Measurements from ENCODE around the gene PHF5A.
A peak's percentile ranks its signal among the peaks of the same experiment; 100 is the strongest.

PHF5A gene

DNA sequence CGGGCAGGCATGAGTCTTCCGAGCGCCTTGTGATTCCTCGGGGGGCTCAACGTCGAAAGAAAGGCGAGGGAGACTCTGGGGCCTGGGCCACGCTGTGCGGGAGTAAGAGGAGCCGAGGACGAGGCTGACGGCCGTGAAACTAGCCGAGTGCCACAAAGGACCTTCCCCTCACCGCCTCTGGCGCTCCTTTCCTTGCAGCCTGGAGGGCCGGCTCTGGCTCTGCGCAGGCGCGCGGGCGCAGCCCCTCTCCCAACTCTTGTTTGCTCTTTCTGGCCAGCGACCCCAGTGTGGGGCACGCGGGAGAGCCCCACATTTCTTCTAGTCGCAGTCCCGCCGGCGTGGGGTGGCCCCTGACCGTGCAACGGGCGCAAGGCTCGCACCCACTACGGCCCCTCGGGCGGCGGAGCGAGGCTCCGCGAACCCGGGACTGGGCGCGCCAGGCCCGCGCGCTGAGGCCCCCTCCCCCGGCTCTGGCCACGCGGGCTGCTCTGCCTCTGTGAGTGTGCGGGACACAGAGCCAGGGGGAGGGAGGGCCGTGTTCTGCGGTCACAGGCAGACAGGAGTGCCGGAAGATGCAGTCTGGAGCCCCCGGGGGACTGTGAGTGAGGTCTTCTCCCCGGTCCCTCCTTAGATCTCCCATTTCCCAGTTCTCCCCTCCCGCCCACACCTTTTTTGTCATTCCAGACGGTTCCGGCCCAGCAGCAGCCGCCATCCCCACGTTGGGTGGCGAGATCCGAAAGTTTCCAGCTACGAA lies 20.9 kb downstream of the PHF5A start:
- in situ Hi-C loops (cut with HindIII; ENCODE audit: low sequenced_read_pairs) = no loop called here
- TF ChIP-seq CTCF (IDR thresholded peaks at IDR 0.05; ENCODE audit: low read depth, low read length) = no peak
- DNase-seq (ENCODE audit: low read depth, low spot score) = peak; percentile 68
- peak overlapping the region; percentile 99 for H3K4me3 ChIP-seq (ENCODE audit: low read depth, low read length)

- TF ChIP-seq CTCF (IDR thresholded peaks at IDR 0.05; ENCODE audit: low read depth, low read length) = no peak
- DNase-seq (ENCODE audit: low read depth, low spot score) = peak; percentile 96
- H3K4me3 ChIP-seq (ENCODE audit: low read depth, low read length) = peak within 1 kb of the TSS; percentile 99
- in situ Hi-C loops (cut with HindIII; ENCODE audit: low sequenced_read_pairs) = no loop called here
Observed at GRCh38 chr22:41446639-41447434, 21.7 kb downstream of the PHF5A start, which contains the start of gene TOB2. Gene TOB2, minus strand, starts transcription at chr22:41446801. Its CDS starts 9,456 bp downstream, at chr22:41437345.

GRCh38 chr22:41446057-41446501 lies 22.4 kb downstream of the PHF5A start:
- in situ Hi-C loops (cut with HindIII; ENCODE audit: low sequenced_read_pairs) = no loop called here

DNA sequence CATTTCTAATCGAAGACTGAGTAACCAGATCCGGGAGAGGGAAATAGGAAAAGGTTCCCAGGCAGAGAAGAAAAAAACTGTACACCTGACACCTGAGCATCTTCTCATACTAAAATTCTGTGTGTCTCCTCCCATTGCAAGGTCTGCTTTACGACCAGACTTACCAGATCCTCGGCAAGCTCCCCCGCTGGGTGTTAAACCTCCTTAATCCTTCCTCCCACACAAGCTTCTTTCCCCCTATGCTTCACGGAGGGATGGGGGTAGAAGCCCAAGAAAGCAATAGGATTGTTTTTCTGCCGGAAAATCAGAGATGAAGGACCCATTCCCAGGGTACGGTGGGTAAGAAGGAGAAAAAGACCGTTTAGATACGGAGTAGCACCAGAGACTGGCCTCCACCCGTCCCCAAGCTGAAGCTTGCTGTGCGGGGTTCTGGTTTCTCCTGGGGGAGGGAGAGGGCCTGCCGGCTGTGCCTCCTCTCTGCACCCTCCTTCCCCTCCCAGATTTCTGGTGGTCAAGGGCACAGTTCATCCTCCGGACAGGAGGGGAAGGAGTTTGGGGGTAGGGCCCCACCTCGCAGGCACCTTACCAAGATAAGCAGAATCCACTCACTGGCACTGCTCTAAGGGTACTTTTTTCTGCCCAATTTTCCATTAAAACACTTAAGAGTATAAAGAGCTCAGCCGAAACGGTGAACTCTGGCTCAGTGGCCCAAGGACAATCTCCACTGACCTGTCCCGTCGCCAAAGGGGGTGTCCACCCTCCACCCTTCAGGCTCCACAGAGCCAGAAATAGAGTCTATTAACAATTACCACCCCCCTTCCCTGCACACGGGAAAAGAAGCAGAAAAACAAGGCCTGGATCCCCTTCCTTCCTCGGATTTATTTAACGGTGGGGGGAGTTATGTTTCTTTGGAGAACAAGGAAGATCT lies 23.1 kb downstream of the PHF5A start:
- peak; percentile 24 for DNase-seq (ENCODE audit: low read depth, low spot score)
- in situ Hi-C loops (cut with HindIII; ENCODE audit: low sequenced_read_pairs) = no loop called here
- H3K4me3 ChIP-seq (ENCODE audit: low read depth, low read length) = peak overlapping the region; percentile 99
- no peak for TF ChIP-seq CTCF (IDR thresholded peaks at IDR 0.05; ENCODE audit: low read depth, low read length)

More at GRCh38 chr22:41446057-41446501, 22.4 kb downstream of the PHF5A start:
- peak overlapping the region; percentile 99 for H3K4me3 ChIP-seq (ENCODE audit: low read depth, low read length)
- no peak for TF ChIP-seq CTCF (IDR thresholded peaks at IDR 0.05; ENCODE audit: low read depth, low read length)
- no peak for DNase-seq (ENCODE audit: low read depth, low spot score)

GRCh38 chr22:41444360-41445128 lies 23.9 kb downstream of the PHF5A start:
- in situ Hi-C loops (cut with HindIII; ENCODE audit: low sequenced_read_pairs) = no loop called here
- H3K4me3 ChIP-seq (ENCODE audit: low read depth, low read length) = peak overlapping the region; percentile 99

More at GRCh38 chr22:41444360-41445128, 23.9 kb downstream of the PHF5A start:
- DNase-seq (ENCODE audit: low read depth, low spot score) = peak; percentile 98
- no peak for TF ChIP-seq CTCF (IDR thresholded peaks at IDR 0.05; ENCODE audit: low read depth, low read length)

Data from astrocyte of the spinal cord (primary cell).